Neural progenitor cell (in vitro differentiated cells): Measurements from ENCODE around the gene TATDN2.

Source experiments
- EZH2 ChIP-seq: fragments of 200-600 bp; sonication (generic); IDR thresholded peaks from 2 replicates; pipeline ENCODE4 v1.6.1; 2017; ENCODE audit warnings: antibody characterized with exemption, mild to moderate bottlenecking, moderate library complexity
- EZH2phosphoT487 ChIP-seq: fragments of 200-600 bp; sonication (generic); IDR thresholded peaks from 2 replicates; pipeline ENCODE4 v1.6.1; 2017; ENCODE audit warnings: antibody characterized with exemption
- TF ChIP-seq, protein P1 (sequence below): fragments of 200-600 bp; sonication (generic); IDR thresholded peaks from 2 replicates; pipeline ENCODE4 v1.5.1; 2017; ENCODE audit warnings: antibody characterized with exemption, mild to moderate bottlenecking

GRCh38 chr3:10300087-10300486 is 51.8 kb downstream of the TATDN2 start:
- TF ChIP-seq, protein P1, sequence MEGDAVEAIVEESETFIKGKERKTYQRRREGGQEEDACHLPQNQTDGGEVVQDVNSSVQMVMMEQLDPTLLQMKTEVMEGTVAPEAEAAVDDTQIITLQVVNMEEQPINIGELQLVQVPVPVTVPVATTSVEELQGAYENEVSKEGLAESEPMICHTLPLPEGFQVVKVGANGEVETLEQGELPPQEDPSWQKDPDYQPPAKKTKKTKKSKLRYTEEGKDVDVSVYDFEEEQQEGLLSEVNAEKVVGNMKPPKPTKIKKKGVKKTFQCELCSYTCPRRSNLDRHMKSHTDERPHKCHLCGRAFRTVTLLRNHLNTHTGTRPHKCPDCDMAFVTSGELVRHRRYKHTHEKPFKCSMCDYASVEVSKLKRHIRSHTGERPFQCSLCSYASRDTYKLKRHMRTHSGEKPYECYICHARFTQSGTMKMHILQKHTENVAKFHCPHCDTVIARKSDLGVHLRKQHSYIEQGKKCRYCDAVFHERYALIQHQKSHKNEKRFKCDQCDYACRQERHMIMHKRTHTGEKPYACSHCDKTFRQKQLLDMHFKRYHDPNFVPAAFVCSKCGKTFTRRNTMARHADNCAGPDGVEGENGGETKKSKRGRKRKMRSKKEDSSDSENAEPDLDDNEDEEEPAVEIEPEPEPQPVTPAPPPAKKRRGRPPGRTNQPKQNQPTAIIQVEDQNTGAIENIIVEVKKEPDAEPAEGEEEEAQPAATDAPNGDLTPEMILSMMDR, result no peak
- TF ChIP-seq EZH2 (no peak), EZH2phosphoT487 (no peak)
